ENCODE measurements around the gene BLTP2. TPM values are rescaled to one million over a fixed set of nuclear protein-coding genes. Genes with fewer than 3 reads are reported as not detected.

BLTP2 gene
- total RNA-seq, 1 donor: 176 TPM

GRCh38 chr17:28599311-28600184, 45.4 kb downstream of the BLTP2 start:
- peak; percentile 89 for DNase-seq (ENCODE audit: low read depth)
- TF ChIP-seq CTCF (IDR thresholded peaks at IDR 0.05; ENCODE audit: insufficient read depth, low read depth, low read length): no peak
- peak overlapping the region; percentile 79 for H3K4me3 ChIP-seq (ENCODE audit: low read depth, low read length)

GRCh38 chr17:28598799-28599310, 46.1 kb downstream of the BLTP2 start, which contains the start of gene SPAG5:
SPAG5 (minus strand) TSS chr17:28599025; CDS start chr17:28598946, 79 bp downstream.
- peak within 1 kb of the TSS; percentile 79 for H3K4me3 ChIP-seq (ENCODE audit: low read depth, low read length)
- no peak for TF ChIP-seq CTCF (IDR thresholded peaks at IDR 0.05; ENCODE audit: insufficient read depth, low read depth, low read length)
- peak; percentile 92 for DNase-seq (ENCODE audit: low read depth)

GRCh38 chr17:28598389-28598788, 46.6 kb downstream of the BLTP2 start:
- DNase-seq (ENCODE audit: low read depth): no peak
- H3K4me3 ChIP-seq (ENCODE audit: low read depth, low read length): peak overlapping the region; percentile 79
- no peak for TF ChIP-seq CTCF (IDR thresholded peaks at IDR 0.05; ENCODE audit: insufficient read depth, low read depth, low read length)

- DNase-seq (ENCODE audit: low read depth): no peak
- no peak for TF ChIP-seq CTCF (IDR thresholded peaks at IDR 0.05; ENCODE audit: insufficient read depth, low read depth, low read length)
- H3K4me3 ChIP-seq (ENCODE audit: low read depth, low read length): peak overlapping the region; percentile 79
Observed at GRCh38 chr17:28597606-28598383, 47.2 kb downstream of the BLTP2 start.

Other genes with a start within 250 kb of the BLTP2 start
- 8.4 and 9.5 TPM in 2 replicates for gene SLC46A1, start 238.9 kb downstream of the BLTP2 start, total RNA-seq
- gene SLC13A2, start 171.5 kb downstream of the BLTP2 start, total RNA-seq: not detected in 2 replicates
- not detected in 2 replicates for gene FOXN1, start 138.8 kb downstream of the BLTP2 start, total RNA-seq
- 19.6 and 21.6 TPM in 2 replicates for gene UNC119, start 92.5 kb downstream of the BLTP2 start, total RNA-seq
- gene PIGS, start 73.6 kb downstream of the BLTP2 start, total RNA-seq: 48.3 and 52.7 TPM in 2 replicates
- 28.9 and 41.6 TPM in 2 replicates for gene ALDOC, start 68.3 kb downstream of the BLTP2 start, total RNA-seq
- gene SPAG5, start 46.1 kb downstream of the BLTP2 start, total RNA-seq: 21.9 and 38.4 TPM in 2 replicates
- gene RSKR, start 31.0 kb downstream of the BLTP2 start, total RNA-seq: 4.8 and 5.6 TPM in 2 replicates
- gene SDF2, start 16.7 kb upstream of the BLTP2 start, total RNA-seq: 41.6 and 57.4 TPM in 2 replicates
- 52.2 and 54.4 TPM in 2 replicates for gene SUPT6H, start 17.0 kb upstream of the BLTP2 start, total RNA-seq
- under 0.01 and 1.6 TPM in 2 replicates for gene PROCA1, start 66.7 kb upstream of the BLTP2 start, total RNA-seq
- 148 and 185 TPM in 2 replicates for gene RAB34, start 72.7 kb upstream of the BLTP2 start, total RNA-seq
- 336 and 532 TPM in 2 replicates for gene RPL23A, start 74.8 kb upstream of the BLTP2 start, total RNA-seq
- gene TLCD1, start 81.1 kb upstream of the BLTP2 start, total RNA-seq: 6.1 and 8.2 TPM in 2 replicates
- gene NEK8, start 83.6 kb upstream of the BLTP2 start, total RNA-seq: 2.2 and 7.4 TPM in 2 replicates
- gene TRAF4, start 98.9 kb upstream of the BLTP2 start, total RNA-seq: 37.7 and 64.8 TPM in 2 replicates
- gene FAM222B, start 197.6 kb upstream of the BLTP2 start, total RNA-seq: 5.5 and 6.9 TPM in 2 replicates
- gene ERAL1, start 209.9 kb upstream of the BLTP2 start, total RNA-seq: 29.6 and 39.3 TPM in 2 replicates

Measured in fibroblast of villous mesenchyme (primary cell).